GM15510 (cell line): ENCODE results near the gene NEXMIF.

Experiments
- POLR2A ChIP-seq: IDR thresholded peaks from 3 replicates; pipeline ENCODE4 v1.6.1; 2011; ENCODE audit warnings: borderline replicate concordance; ENCODE audit not compliant: insufficient read length; ENCODE audit errors: extremely low read depth

Gene NEXMIF

DNA sequence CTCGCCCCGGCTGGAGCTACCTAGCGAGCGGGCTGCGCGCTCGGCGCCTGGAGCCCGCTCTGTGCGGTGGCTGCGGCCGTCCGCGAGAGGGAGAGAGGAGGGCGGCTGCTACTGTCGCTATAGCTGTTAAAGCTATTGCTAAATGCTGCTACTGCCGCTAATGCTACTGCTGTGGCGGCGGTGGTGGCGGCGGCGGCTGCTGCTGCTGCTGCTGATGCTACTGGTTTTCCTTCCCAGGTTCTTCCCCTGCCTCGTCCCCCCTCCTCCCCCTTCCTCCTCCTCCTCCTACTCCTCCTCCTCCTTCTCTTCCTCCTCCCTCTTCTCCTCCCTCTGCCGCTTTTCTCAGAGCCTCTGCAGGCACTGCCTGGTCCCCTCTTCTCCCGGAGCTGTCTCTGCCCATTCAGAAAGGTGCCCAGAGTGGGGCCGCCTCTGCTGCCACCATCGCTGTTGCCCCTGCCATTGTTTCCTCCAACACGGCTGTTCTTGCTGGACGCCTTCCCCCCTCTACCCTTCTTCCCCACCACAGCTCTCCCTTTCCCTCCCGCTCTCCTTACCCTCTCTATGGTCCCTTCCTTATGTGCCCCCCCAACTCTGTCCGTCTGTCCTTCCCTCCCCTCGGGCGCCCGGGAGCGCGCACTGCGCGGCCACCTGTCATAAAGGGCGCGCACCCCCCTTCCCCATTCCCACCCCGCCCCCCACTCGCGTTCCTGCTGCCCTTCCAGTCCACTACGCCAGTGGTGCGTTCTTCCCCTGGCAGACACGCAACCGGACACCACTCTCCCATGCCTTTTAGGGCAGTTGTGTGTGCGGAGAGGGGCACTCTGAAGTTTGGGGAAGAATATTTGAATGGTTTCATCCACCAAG is at the start of gene NEXMIF:
NEXMIF (minus strand) TSS at position 228 of the 864 bp plus-strand sequence.
- TF ChIP-seq POLR2A = no peak

DNA sequence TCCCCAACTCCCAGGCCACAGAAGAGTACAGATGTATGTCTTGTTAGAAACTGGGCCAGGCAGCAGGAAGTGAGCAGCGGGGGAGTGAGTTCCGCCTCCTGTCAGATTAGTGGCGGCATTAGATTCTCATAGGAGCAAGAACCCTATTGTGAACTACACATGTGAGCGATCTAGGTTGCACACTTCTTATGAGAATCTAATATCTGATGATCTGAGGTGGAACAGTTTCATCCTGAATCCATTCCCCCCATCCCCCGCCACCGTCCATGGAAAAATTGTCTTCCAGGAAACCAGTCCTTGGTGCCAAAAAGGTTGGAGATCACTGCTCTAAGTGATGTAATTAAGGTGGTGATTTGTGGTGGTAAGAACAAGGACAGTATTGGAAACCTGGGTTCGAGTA is 24.5 kb upstream of the NEXMIF start:
- no peak for TF ChIP-seq POLR2A

DNA sequence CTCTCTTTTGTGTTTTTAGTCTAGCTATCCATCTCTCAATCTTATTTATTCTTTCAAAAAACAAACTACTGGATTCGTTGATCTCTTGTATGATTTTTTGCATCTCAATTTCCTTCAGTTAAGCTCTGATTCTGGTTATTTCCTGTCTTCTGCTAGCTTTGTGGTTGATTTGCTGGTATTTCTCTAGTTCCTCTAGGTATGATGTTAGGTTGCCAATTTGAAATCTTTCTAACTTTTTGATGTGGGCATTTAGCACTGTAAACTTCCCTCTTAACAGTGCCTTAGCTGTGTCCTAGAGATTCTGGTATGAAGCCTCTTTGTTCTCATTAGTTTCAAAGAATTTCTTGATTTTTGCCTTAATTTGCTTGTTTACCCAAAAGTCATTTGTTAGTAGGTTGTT is 15.2 kb upstream of the NEXMIF start:
- no peak for TF ChIP-seq POLR2A

DNA sequence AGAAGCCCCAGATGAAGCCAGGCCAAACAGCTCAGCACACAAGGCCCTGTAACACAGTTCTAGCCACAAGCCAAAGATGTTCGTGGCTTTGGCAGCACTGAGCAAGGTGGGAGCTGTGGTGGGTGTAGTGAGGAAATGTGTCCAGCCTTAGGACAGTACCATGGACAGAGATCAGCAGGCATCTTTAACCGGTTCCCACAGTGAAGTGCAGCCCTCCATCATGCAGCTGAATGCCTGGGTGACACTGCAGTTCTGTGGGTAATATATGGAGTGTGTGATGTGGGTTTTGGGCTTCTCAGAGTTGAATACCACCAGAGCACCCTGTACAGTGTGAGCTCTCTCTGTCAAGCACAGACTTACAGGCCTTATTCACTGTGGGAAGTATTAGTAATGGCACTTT is 6.0 kb upstream of the NEXMIF start:
- TF ChIP-seq POLR2A = no peak

DNA sequence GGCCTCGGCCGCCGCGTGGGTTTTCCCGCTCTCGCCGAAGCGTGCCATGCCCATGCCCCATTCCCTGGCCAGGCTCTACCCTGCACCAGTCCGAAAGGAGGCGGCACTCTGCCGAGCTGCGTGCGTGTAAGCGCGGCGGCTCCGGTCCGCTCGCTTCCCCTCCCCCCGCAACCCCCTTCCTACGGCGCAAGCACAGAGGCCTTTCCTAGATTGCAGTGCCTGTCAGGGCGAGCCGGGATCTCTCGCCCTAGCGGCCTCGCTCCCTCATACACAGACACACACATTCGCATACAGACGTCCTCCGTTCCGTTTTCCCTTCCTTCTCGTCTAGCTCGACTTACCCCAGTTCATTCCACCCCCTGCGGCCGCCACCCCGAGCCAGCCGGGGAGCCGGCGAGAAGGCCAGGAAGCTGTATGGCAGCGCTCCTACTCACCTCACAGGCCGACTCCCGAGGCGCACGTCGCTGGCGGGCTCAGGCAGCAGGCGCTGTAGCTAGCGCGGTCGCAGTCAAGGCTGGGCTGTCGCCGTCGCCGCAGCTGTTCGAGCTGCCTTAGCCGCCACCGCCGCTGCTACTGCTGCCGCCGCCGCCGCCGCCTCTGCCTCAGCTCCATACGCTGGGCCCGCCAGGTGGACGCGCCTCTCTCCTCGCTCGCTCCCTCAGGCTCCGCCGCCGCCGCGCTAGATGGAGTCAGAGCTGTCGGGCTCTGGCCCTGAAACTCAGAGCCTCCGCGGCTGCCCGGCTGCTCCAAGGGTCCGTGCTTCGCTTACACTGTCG is 615 bp downstream of the NEXMIF start:
- TF ChIP-seq POLR2A = peak; percentile 12

DNA sequence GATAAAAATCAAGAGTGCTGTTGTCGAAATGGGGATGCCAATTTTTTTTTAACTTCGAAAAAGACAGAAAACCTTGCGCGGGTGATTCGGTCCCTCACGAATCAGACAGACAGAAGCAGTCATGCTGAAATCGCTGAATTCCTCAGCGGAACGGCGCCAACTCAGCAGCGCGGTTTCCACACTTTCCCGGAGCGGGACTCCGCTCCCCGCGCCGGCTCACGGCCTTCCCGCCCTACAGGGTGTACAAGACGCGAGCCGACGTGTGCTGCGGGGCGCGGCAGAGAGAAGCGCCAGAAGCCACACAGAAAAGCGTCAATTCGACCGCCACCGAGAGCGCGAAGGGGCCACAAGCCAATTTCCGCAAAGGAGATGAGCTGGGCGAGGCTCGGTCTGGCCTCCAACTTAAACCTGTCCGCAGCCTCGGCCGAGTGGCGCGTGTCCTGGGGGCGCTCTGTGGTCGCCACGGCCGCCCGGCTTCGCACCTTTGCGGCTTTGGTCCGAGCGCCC is 1.3 kb downstream of the NEXMIF start:
- TF ChIP-seq POLR2A = peak; percentile 29

DNA sequence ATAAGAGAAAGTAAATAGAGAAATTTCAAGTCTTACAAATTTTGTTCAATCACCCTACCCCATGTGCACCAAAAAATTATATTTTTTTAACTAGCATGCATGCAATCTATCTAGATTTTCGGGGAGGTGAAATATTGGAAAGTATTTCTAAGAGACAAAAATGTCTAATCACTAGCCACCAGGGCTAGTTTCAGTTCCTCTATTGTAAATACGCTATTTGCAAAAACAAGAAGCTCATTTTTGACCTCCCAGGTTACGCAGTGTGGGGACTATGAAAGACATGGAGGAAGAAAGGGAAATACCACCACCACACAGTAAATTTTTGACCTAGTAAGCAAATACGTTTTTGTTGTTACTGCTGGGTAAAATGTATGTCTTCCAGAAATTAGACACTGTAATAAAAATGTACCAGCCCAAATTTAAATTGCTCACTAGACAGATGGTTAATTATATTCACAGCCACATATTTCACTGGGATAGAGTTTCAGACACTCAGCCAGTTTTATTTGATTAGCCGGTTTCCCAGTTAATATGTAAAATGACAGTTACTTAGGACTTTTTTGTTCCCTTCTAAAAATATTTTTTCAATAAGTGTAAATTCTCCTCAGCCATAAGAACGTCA is 2.2 kb downstream of the NEXMIF start:
- TF ChIP-seq POLR2A = no peak

DNA sequence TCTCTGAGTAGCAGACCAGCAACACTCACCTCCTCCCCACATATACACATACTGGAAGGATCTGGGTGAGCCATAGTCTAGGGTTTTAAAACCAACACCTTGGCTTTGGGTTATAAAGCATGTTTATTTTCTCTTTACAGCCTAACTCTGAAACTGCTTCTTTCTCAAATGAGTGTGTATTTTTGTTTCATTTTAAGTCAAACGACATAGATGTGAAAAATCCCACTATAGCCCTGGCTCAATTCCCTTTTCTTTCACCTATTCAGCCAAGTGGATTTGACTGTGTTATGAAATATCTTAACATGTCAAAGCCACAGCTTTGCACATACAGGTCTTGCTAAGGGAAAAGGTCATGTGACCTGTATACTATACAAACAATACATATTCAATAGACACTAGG is 13.8 kb downstream of the NEXMIF start:
- no peak for TF ChIP-seq POLR2A

DNA sequence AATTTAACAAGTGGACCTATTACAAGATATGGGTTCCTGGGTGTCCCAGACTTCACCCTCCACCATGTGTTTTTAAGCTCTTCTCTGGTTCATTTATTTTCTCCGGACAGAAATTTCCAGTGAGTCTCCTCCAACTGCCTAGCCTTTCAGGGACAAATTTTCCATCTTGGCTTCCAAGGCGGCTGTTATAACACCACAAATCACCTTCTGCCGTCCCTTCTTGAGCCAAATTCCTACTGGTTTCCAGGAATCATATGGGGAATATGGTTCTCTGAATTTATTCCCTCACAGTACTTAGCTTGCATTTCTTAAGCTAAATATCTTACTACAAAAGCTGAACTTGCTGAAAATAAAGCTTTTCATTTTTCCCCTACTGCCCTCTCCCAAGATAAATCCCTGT is 18.8 kb downstream of the NEXMIF start:
- no peak for TF ChIP-seq POLR2A

DNA sequence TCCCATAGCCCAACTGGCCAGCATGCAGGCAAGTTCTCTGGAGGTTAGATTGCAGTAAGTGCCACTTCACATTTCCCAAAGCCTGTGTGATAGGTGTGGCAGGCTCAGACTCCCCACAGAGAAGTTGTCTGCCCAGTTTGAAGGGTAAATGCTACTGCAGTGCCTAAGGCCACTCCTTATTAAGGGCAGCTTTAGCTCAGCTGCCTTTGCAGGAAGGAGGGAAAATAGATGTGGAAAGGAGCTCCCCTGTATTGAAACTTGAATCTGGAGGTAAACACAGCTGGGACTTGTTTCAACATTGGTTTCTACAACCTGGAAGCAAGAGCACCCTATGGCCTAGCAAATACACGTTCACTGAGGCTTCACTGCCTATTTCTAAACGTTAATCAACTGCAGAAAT is 22.4 kb downstream of the NEXMIF start:
- TF ChIP-seq POLR2A = no peak

DNA sequence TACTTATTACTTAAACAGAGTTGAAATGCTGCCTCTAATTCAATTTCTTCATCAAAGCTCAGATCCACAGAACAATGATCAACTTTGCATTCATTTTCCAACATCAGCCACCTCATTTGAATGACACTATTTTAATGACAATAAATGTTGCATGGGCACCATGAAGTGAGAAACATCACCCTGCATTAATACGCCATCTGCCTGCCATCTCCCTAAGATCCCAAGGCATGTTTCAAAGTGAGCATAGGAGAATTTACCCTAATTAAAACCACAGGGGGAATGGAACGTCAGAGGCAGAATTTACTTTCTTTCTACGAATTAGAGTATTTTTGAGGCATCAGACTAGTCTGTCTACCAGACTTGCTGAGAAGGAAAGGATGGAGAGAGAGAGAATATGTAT is 32.7 kb downstream of the NEXMIF start:
- TF ChIP-seq POLR2A = no peak

DNA sequence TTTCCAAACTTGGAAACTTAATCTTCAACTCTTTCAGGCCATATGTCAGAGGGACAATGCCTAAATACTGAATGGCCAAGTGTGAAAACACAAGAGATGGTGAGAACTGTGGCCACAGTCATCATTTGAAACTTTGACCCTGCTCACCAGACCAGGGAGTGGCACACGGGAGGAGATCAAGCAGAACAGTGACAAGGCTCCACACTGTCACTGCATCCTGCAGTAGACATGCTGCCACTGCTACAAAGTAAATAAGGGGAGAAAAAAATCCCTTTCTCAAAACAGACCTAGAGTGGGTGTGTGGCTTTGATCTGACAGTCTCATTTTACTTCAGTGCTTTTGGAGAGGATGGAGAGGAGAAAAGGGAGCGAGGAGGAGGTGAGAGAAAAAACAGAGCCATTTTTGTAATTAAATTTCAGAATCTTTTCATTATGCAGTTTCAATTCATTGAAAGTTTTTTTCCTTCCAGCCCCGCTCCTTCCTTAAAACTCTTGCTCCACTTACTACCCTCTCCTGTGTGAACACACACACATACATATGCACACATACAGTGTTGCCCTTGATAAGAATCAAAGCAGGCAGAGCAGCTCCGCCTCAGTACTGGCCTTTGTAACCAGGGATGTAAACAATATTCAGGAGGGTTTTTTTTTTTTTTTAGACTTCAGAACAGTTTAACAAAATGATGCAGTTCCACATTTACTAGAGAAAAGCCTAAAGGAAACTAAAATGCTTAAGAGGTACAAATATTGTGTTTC is 34.4 kb downstream of the NEXMIF start:
- no peak for TF ChIP-seq POLR2A

DNA sequence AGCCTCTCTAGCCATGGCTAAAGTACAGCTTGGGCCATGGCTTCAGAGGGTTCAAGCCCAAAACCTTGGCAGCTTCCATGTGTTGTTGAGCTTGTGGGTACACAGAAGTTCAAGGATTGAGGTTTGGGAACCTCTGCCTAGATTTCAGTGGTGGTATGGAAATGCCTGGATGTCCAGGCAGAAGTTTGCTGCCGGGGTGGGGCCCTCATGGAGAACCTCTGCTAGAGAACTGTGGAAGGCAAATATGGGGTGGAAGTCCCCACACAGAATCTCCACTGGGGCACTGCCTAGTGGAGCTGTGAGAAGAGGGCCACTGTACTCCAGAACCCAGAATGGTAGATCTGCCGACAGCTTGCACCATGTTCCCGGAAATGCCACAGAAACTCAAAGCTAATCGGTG is 59.5 kb downstream of the NEXMIF start:
- no peak for TF ChIP-seq POLR2A

DNA sequence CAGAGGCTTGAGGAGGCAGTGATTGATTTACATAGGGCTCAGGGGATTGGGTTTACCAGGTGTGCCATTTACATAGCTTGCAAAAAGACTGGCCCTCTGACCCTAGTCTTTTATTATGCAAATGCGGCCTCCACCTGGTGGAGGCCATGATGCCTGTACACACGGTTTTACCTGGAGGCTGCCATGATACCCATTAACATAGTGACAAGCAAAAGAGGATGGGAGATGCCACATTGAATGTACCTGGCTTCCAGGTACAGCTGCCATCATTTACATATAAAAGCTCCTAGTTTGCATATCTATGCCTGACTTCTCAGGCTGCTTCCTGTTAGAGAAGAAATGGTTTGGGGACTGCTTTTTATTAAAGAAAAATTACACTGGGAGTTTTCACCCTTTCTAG is 72.0 kb downstream of the NEXMIF start:
- no peak for TF ChIP-seq POLR2A

DNA sequence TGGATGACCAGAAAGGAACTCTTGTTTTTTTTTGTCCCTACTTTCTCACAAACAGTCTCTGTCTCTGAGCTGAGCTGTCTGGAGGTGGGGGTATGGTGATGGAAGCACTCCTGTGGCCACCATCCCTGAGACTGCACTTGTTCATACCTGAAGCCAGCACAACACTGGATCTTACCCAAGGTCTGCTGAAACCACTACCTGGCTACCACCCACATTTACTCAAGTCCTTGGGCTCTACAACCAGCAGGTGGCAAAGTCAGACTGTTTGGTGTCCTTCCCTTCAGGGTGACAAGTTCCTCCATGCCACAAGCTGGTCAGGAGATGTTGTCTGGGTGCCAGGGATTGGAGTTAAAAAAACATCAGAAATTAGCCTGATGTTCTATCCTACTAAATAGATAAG is 89.7 kb downstream of the NEXMIF start:
- no peak for TF ChIP-seq POLR2A

DNA sequence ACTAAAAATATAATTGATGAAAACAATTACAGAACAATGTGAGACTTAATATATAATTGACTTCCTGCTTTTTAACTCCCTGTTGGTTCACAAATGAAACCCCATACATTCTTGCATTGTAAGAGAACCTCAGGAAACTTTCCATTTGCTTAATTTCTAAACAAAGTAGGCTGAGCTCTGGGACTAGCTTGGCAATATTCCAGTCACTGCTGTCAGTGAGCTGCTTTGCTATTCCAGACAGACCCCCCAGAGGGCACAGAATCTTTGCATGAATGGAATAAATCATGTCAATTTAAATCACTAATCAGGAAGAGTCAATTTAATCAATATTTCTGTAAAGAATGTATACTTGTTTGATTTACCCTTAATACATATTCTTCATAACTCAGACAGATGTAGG is 110.6 kb downstream of the NEXMIF start:
- no peak for TF ChIP-seq POLR2A

DNA sequence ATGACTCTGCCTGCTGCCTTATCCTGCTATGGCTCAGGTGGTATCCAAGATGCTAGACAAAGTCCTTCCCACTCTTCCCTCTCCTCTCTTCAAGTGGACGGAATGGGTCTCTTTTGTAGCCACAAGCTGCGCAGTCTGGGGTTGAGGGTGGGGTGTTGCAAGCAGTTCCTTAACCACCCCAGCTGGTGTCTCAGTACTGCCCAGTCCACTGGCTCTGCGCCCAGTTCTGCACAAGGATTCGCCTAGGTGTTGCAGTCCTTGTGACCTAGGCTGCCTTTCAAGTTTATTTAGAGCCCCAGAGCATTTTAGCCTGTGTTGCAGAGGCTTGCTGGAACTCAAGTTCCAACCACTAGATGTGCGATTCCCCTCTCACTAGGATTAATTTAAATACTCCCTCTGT is 120.7 kb downstream of the NEXMIF start:
- TF ChIP-seq POLR2A = no peak
